Stimulated activated CD8-positive, alpha-beta memory T cell treated with anti-CD3 and anti-CD28 coated beads, Interleukin-4, amount 100 ng/mL, for 24 hours (primary cell): ENCODE results near the gene SMTNL2.

Experiments used
- DNase-seq: peaks from one replicate; pipeline ENCODE4 v3.0.0-alpha.2; 2020; ENCODE audit warnings: low read depth

Gene SMTNL2

GRCh38 chr17:4584101-4584916, at the start of gene SMTNL2:
TSS of gene SMTNL2 (plus strand) at chr17:4584529. CDS start at chr17:4584606, 77 bp downstream.
- DNase-seq = peak; percentile 18

- no peak for DNase-seq
Observed at GRCh38 chr17:4534928-4535666, 49.2 kb upstream of the SMTNL2 start.

GRCh38 chr17:4535667-4536258, 48.6 kb upstream of the SMTNL2 start:
- DNase-seq = no peak

- DNase-seq = no peak
Observed at GRCh38 chr17:4536259-4536741, 48.0 kb upstream of the SMTNL2 start.

- no peak for DNase-seq
Observed at GRCh38 chr17:4536742-4537411, 47.5 kb upstream of the SMTNL2 start.

- no peak for DNase-seq
Observed at GRCh38 chr17:4537451-4538235, 46.7 kb upstream of the SMTNL2 start.

- no peak for DNase-seq
Observed at GRCh38 chr17:4538236-4539002, 45.9 kb upstream of the SMTNL2 start.

GRCh38 chr17:4539025-4539424, 45.3 kb upstream of the SMTNL2 start:
- no peak for DNase-seq

- no peak for DNase-seq
Observed at GRCh38 chr17:4539576-4540223, 44.6 kb upstream of the SMTNL2 start.

- DNase-seq = no peak
Observed at GRCh38 chr17:4540224-4540651, 44.1 kb upstream of the SMTNL2 start.

- DNase-seq = no peak
Observed at GRCh38 chr17:4540687-4541327, 43.5 kb upstream of the SMTNL2 start.

- no peak for DNase-seq
Observed at GRCh38 chr17:4541328-4542002, 42.9 kb upstream of the SMTNL2 start.

GRCh38 chr17:4542003-4542725, 42.2 kb upstream of the SMTNL2 start:
- DNase-seq = no peak

- DNase-seq = no peak
Observed at GRCh38 chr17:4542726-4543191, 41.6 kb upstream of the SMTNL2 start.

GRCh38 chr17:4543557-4544026, 40.7 kb upstream of the SMTNL2 start:
- no peak for DNase-seq

GRCh38 chr17:4544135-4544950, 40.0 kb upstream of the SMTNL2 start:
- no peak for DNase-seq

GRCh38 chr17:4544951-4545216, 39.4 kb upstream of the SMTNL2 start:
- no peak for DNase-seq
